Tibial artery (tissue), 4 donors: ENCODE measurements around the gene NUDT1.

Experiments
- DNase-seq, 2 donors: peaks; one replicate each; pipeline ENCODE4 v3.0.0-alpha.2; 2019
- H3K27ac ChIP-seq, 2 donors: fragments of 200-600 bp; sonication (generic) in 1 of 2; 1 replicate in 1 of 2; 2 replicates in 1 of 2; pipeline ENCODE4 v1.5.1; 2018 to 2019; ENCODE audit warnings: mild to moderate bottlenecking in 1 of 2
- H3K27me3 ChIP-seq, 2 donors: fragments of 200-600 bp; sonication (generic) in 1 of 2; one replicate each; pipeline versions ENCODE4 v1.5.1 to v1.6.0; 2016 to 2019
- H3K36me3 ChIP-seq, 3 donors: fragments of 200-600 bp; sonication (generic) in 2 of 3; one replicate each; pipeline ENCODE4 v1.5.1; 2016 to 2019; ENCODE audit warnings: mild to moderate bottlenecking in 2 of 3
- H3K4me1 ChIP-seq, 4 donors: fragments of 200-600 bp; sonication (generic) in 2 of 4; 1 replicate in 3 of 4; 2 replicates in 1 of 4; pipeline ENCODE4 v1.5.1; 2016 to 2019
- H3K4me3 ChIP-seq, 2 donors: fragments of 200-600 bp; sonication (generic) in 1 of 2; 1 replicate in 1 of 2; 2 replicates in 1 of 2; pipeline ENCODE4 v1.5.1; 2018 to 2019; ENCODE audit warnings: mild to moderate bottlenecking in 2 of 2
- H3K9me3 ChIP-seq, 3 donors: fragments of 200-600 bp; sonication (generic) in 1 of 3; one replicate each; pipeline ENCODE4 v1.5.1; 2016 to 2019
- intact Hi-C: fragments of 100-400 bp; cut with DNase I; formaldehyde crosslinking; loops from one replicate; pipeline ENCODE4 v1.15.0; 2023; ENCODE audit warnings: low total_unique reads
- TF ChIP-seq, protein P1 (sequence below), 2 experiments: fragments of 200-600 bp in 1 of 2; fragments of 450-650 bp in 1 of 2; IDR thresholded peaks; one replicate each; pipeline ENCODE4 v1.5.1; 2017 to 2019; ENCODE audit warnings: antibody characterized with exemption in 2 of 2, mild to moderate bottlenecking in 1 of 2, moderate library complexity in 1 of 2

The NUDT1 gene

DNA sequence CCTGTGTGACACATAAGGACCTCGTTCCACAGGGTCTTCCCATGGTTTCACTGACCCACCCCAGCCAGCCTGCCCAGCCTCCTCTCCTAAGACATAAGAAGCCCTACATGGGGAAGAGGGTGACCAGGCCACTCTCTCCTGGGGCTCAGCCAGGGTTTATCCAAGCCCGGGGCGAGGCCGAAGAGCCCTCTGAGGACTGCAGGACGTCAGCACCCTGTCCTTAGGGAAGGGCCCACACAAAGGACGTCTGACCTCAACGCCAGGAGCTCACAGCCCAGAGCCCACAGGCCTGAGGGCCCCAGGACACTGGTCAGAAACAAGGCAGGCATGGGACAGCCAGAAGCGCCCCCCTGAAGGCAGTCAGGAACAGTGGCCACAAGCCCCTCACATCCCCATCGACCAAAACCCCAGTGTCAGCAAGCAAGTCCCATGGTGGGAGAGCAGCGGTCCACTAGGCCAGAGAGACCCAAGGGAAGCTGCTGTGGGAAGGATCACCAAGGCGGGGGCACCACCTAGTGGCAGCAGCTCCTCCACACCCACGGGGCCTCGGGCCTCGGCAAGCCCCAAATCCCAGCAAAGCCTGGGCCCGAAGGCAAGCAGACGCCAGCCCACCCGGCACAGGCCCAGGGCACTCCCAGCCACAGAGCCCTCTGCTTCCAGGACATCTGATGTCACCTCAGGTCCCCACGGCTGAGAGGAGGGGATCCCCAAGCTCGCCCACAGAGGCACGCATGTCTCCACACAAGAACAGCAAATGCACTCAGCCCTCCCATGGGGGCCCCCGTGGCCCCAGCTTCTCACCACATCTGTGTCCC is 32.7 kb upstream of the NUDT1 start:
- intact Hi-C loops = loop anchor here (2.0 to 5.0 kb wide), 2 partner anchors 97 to 629 kb away; no protein-coding TSS in a partner anchor
- no peak overlapping the region for H3K27ac ChIP-seq
- H3K4me3 ChIP-seq = no peak overlapping the region
- peaks cover 24 to 63% (median 45%) of the 10 kb centered on the region in 3 donors for H3K36me3 ChIP-seq
- no peaks in the 10 kb centered on the region for H3K9me3 ChIP-seq
- DNase-seq = peak; percentile 46 to 76
- TF ChIP-seq, protein P1, sequence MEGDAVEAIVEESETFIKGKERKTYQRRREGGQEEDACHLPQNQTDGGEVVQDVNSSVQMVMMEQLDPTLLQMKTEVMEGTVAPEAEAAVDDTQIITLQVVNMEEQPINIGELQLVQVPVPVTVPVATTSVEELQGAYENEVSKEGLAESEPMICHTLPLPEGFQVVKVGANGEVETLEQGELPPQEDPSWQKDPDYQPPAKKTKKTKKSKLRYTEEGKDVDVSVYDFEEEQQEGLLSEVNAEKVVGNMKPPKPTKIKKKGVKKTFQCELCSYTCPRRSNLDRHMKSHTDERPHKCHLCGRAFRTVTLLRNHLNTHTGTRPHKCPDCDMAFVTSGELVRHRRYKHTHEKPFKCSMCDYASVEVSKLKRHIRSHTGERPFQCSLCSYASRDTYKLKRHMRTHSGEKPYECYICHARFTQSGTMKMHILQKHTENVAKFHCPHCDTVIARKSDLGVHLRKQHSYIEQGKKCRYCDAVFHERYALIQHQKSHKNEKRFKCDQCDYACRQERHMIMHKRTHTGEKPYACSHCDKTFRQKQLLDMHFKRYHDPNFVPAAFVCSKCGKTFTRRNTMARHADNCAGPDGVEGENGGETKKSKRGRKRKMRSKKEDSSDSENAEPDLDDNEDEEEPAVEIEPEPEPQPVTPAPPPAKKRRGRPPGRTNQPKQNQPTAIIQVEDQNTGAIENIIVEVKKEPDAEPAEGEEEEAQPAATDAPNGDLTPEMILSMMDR (IDR thresholded peaks at IDR 0.05) = peak; percentile 72 to 76
- H3K27me3 ChIP-seq = no peaks in the 10 kb centered on the region
- H3K4me1 ChIP-seq = peaks cover 0 to 12% (median 5%) of the 10 kb centered on the region in 4 donors

DNA sequence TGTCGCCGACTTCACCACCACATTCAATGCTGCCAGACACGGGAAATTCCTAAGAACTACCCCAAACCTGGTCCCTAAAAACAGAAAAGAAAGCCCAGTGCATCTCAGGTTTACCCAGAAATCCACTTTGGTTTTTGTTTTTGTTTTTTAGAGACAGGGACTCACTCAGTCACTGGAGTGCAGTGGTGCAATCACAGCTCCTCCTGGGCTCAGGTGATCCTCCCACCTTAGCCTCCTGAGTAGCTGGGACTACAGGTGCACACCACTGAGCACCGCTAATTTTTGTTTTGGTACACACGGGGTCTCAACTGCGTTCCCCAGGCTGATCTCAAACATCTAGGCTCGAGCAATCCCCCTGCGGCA is 32.1 kb upstream of the NUDT1 start:
- Histone ChIP-seq H3K36me3 (peaks cover 30 to 69% (median 50%) of the 10 kb centered on the region in 3 donors), H3K27ac (no peak overlapping the region), H3K9me3 (no peaks in the 10 kb centered on the region), H3K4me3 (no peak overlapping the region), H3K4me1 (peaks cover 0 to 8% (median 2%) of the 10 kb centered on the region in 4 donors), H3K27me3 (no peaks in the 10 kb centered on the region)
- TF ChIP-seq, protein P1 (IDR thresholded peaks at IDR 0.05) = no peak
- DNase-seq = no peak
- intact Hi-C loops = loop anchor here (2.0 to 5.0 kb wide), 3 partner anchors 98 to 629 kb away; no protein-coding TSS in a partner anchor

DNA sequence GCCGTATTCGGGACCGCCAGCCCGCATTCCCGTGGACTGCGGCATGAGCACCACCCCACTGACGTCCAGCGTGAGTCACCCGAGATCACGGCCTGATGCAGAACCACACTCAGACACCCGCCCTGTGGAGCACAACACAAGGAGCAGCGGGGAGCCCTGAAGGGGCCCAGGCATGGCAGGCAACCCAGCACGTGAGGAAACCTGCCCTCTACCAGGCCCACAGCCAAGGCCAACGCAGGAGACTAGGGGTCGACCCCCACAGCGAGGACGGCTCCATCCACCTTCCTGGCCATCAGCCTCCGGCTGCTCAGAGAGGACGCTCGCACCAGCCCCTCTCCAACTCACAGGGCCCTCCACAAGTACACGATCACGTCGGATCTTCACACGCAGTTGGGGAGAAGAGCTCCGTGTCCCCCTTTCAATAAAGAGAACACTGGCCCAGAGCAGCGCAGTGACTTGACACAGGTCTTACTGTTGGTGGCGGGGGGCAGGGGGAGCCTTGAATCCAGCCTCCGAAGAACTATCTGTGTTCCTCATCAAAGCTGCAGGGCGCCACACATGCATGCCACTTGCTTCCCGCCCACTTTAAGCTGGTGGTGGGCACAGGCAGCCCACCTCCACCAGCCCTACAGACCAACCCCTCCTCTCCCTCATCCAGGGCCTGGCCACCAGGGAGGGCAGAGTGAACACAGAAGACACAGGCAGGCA is 31.3 kb upstream of the NUDT1 start:
- Histone ChIP-seq H3K4me3 (no peak overlapping the region), H3K27ac (no peak overlapping the region), H3K4me1 (peaks cover 0 to under 1% (median 0%) of the 10 kb centered on the region in 4 donors), H3K9me3 (no peaks in the 10 kb centered on the region), H3K36me3 (peaks cover 35 to 77% (median 55%) of the 10 kb centered on the region in 3 donors), H3K27me3 (no peaks in the 10 kb centered on the region)
- no peak for DNase-seq
- TF ChIP-seq, protein P1 (IDR thresholded peaks at IDR 0.05) = no peak
- intact Hi-C loops = loop anchor here (5.0 kb wide), 1 partner anchor 543 kb away; no protein-coding TSS in a partner anchor

DNA sequence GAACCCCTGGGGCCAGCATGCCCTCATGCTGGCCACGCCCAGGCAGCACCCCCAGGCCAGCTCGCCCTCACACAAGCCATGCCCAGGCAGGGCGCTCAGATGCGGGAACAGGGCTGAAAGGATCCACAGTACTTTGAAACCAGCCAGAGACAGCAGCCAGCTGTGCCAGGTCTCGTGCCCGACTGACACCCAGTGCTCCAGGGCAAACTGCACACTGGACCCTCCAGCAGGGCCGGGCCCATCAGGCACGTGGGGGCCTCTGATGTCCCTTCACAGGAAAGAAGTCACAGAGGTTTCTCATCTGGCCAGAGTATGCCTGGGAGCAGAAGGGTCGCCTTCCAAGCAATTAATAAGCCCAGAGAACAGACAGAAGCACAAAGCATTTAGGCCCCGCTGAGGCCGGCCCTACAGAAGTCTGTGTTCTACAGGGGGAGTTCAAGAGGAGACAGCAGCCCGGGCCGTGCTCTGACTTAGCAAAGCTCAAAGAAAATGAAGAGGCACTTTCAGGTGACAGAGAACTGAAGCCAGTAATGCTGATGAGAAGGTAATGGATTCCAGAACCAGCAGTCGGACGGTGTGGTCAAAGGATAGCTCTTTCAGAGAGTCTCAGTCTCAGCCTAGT is 30.7 kb upstream of the NUDT1 start:
- Histone ChIP-seq H3K4me3 (no peak overlapping the region), H3K4me1 (no peaks in the 10 kb centered on the region), H3K27ac (no peak overlapping the region), H3K27me3 (no peaks in the 10 kb centered on the region), H3K36me3 (peaks cover 42 to 84% (median 62%) of the 10 kb centered on the region in 3 donors), H3K9me3 (no peaks in the 10 kb centered on the region)
- TF ChIP-seq, protein P1 (IDR thresholded peaks at IDR 0.05) = no peak
- DNase-seq = no peak
- intact Hi-C loops = loop anchor here (5.0 kb wide), 1 partner anchor 544 kb away; no protein-coding TSS in a partner anchor

DNA sequence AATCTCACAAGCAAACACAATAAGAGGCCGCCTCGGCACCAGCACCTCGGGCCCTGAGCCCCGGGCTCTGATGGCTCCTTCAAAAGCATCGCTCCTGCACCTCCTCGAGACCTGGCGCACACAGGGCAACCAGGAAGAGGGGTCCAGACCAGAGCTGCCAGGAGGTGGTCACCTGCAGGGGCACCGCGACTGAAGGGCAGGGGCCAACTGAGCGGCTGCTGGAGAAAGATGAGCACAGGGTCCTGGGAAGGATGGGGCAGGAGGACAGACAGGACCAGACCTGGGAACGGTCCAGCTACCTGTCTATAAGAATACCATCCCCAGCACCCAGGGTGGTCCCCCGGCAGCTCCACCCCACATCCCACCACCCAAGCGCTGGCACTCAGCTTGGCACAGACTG is 30.1 kb upstream of the NUDT1 start:
- Histone ChIP-seq H3K4me3 (no peak overlapping the region), H3K27me3 (no peaks in the 10 kb centered on the region), H3K36me3 (peaks cover 47 to 89% (median 67%) of the 10 kb centered on the region in 3 donors), H3K4me1 (no peaks in the 10 kb centered on the region), H3K27ac (no peak overlapping the region), H3K9me3 (no peaks in the 10 kb centered on the region)
- TF ChIP-seq, protein P1 (IDR thresholded peaks at IDR 0.05) = no peak
- DNase-seq = no peak
- intact Hi-C loops = loop anchor here (5.0 kb wide), 1 partner anchor 545 kb away; no protein-coding TSS in a partner anchor
